Hematopoietic multipotent progenitor cell treated with erythropoietin and hydrocortisone succinate and interleukin-3 and kit ligand, for 4 days (in vitro differentiated cells): Measurements from ENCODE around the gene CDKAL1.
"Not testable (repeated sequence)": the region's sequence is repeated elsewhere in the genome, so short reads cannot be mapped to it uniquely, and the experiment has no call there.

Experiments used
- DNase-seq: peaks from one replicate; pipeline ENCODE4 v3.0.0-alpha.2; 2015

The CDKAL1 gene

GRCh38 chr6:20755631-20756030 lies 221.4 kb downstream of the CDKAL1 start:
- DNase-seq = no peak

GRCh38 chr6:20756584-20757147 lies 222.4 kb downstream of the CDKAL1 start:
- not testable (repeated sequence) for DNase-seq

GRCh38 chr6:20757761-20758160 lies 223.5 kb downstream of the CDKAL1 start:
- DNase-seq = no peak

GRCh38 chr6:20763296-20763695 lies 229.0 kb downstream of the CDKAL1 start:
- no peak for DNase-seq

- peak; percentile 79 for DNase-seq
Observed at GRCh38 chr6:20769631-20770030, 235.4 kb downstream of the CDKAL1 start.

- peak; percentile 44 for DNase-seq
Observed at GRCh38 chr6:20770773-20771172, 236.5 kb downstream of the CDKAL1 start.

GRCh38 chr6:20771409-20771808 lies 237.2 kb downstream of the CDKAL1 start:
- no peak for DNase-seq

GRCh38 chr6:20773822-20774221 lies 239.6 kb downstream of the CDKAL1 start:
- DNase-seq = no peak

- DNase-seq = no peak
Observed at GRCh38 chr6:20775981-20776380, 241.7 kb downstream of the CDKAL1 start.

GRCh38 chr6:20777801-20778200 lies 243.5 kb downstream of the CDKAL1 start:
- DNase-seq = peak; percentile 70

- no peak for DNase-seq
Observed at GRCh38 chr6:20778459-20778858, 244.2 kb downstream of the CDKAL1 start.

- DNase-seq = peak; percentile 8
Observed at GRCh38 chr6:20778912-20779311, 244.7 kb downstream of the CDKAL1 start.

GRCh38 chr6:20789162-20789561 lies 254.9 kb downstream of the CDKAL1 start:
- peak; percentile 18 for DNase-seq

- DNase-seq = peak; percentile 34
Observed at GRCh38 chr6:20790032-20790791, 256.0 kb downstream of the CDKAL1 start.

GRCh38 chr6:20791074-20791473 lies 256.8 kb downstream of the CDKAL1 start:
- DNase-seq = no peak

- no peak for DNase-seq
Observed at GRCh38 chr6:20791944-20792343, 257.7 kb downstream of the CDKAL1 start.

- DNase-seq = no peak
Observed at GRCh38 chr6:20793174-20793573, 258.9 kb downstream of the CDKAL1 start.

- no peak for DNase-seq
Observed at GRCh38 chr6:20797597-20797996, 263.3 kb downstream of the CDKAL1 start.

- DNase-seq = no peak
Observed at GRCh38 chr6:20800229-20800628, 266.0 kb downstream of the CDKAL1 start.

GRCh38 chr6:20800653-20801052 lies 266.4 kb downstream of the CDKAL1 start:
- no peak for DNase-seq

GRCh38 chr6:20801595-20801994 lies 267.3 kb downstream of the CDKAL1 start:
- no peak for DNase-seq

GRCh38 chr6:20802596-20802995 lies 268.3 kb downstream of the CDKAL1 start:
- DNase-seq = no peak

- no peak for DNase-seq
Observed at GRCh38 chr6:20805021-20805420, 270.8 kb downstream of the CDKAL1 start.

- no peak for DNase-seq
Observed at GRCh38 chr6:20806669-20807068, 272.4 kb downstream of the CDKAL1 start.

GRCh38 chr6:20808439-20808838 lies 274.2 kb downstream of the CDKAL1 start:
- DNase-seq = no peak
